H1 (cell line): ENCODE measurements around the gene CYP51A1. TPM values are rescaled to one million over a fixed set of nuclear protein-coding genes. Genes with fewer than 3 reads are reported as not detected.
A peak's percentile ranks its signal among the peaks of the same experiment; 100 is the strongest.

ENCODE experiments used
- CTCF ChIA-PET: fragments of 300-600 bp; sonication (Branson Sonifier 250); formaldehyde crosslinking; loops from one replicate; lab custom pipeline; 2021; ENCODE audit not compliant: partially characterized antibody; lab: Charles Lee
- POLR2A ChIA-PET: fragments of 300-600 bp; sonication (Branson Sonifier 250); formaldehyde crosslinking; loops from one replicate; lab custom pipeline; 2021; ENCODE audit warnings: inconsistent platforms; ENCODE audit not compliant: partially characterized antibody; lab: Charles Lee
- DNase-seq, 2 experiments: peaks; one replicate each; pipeline versions ENCODE4 v3.0.0 to v3.0.0-alpha.2; 2010 to 2022; ENCODE audit warnings: low spot score in 2 of 2, low read depth in 1 of 2, mixed read lengths in 1 of 2
- FAIRE-seq: peaks from 2 replicates; lab custom pipeline; 2011; peaks lifted over from hg19 to GRCh38; lab: Jason Lieb, UNC
- H2AFZ ChIP-seq: 2 replicates; pipeline ENCODE4 v1.8.1; 2012; ENCODE audit warnings: low read length, inconsistent platforms
- H2AK5ac ChIP-seq: 2 replicates; pipeline ENCODE4 v1.6.1; 2013; ENCODE audit warnings: low read depth, low read length
- H2BK120ac ChIP-seq: replicated peaks from 2 replicates; pipeline ENCODE3; 2013; ENCODE audit warnings: low read depth, low read length, inconsistent platforms
- H2BK12ac ChIP-seq: 2 replicates; pipeline ENCODE4 v1.6.1; 2013; ENCODE audit warnings: low read depth, low read length
- H2BK15ac ChIP-seq: 2 replicates; pipeline ENCODE4 v1.6.1; 2013; ENCODE audit warnings: low read length
- H2BK20ac ChIP-seq: 2 replicates; pipeline ENCODE4 v1.6.1; 2013; ENCODE audit warnings: low read length
- H2BK5ac ChIP-seq: 2 replicates; pipeline ENCODE4 v1.6.1; 2013; ENCODE audit warnings: low read depth, low read length
- H3K14ac ChIP-seq: 2 replicates; pipeline ENCODE4 v1.6.1; 2013; ENCODE audit warnings: inconsistent platforms; ENCODE audit not compliant: insufficient read length
- H3K18ac ChIP-seq: 2 replicates; pipeline ENCODE4 v1.6.1; 2013; ENCODE audit warnings: low read length; ENCODE audit errors: extremely low read depth
- H3K23ac ChIP-seq: 2 replicates; pipeline ENCODE4 v1.6.1; 2013; ENCODE audit warnings: inconsistent platforms; ENCODE audit not compliant: insufficient read length
- H3K23me2 ChIP-seq: 2 replicates; pipeline ENCODE4 v1.6.1; 2013; ENCODE audit warnings: low read depth, low read length
- H3K27ac ChIP-seq: 2 replicates; pipeline ENCODE4 v1.6.1; 2011; ENCODE audit warnings: low read depth, low read length, inconsistent platforms
- H3K27me3 ChIP-seq, 4 experiments: replicated peaks in 1 of 4; 1 replicate in 1 of 4; 2 replicates in 3 of 4; pipeline versions ENCODE4 v1.6.1 to v1.8.1; 2011 to 2013; ENCODE audit warnings: low read length in 3 of 4, mild to moderate bottlenecking in 3 of 4, inconsistent platforms in 2 of 4, mixed read lengths in 2 of 4, moderate library complexity in 1 of 4; ENCODE audit not compliant: control insufficient read depth in 3 of 4, insufficient read depth in 3 of 4; ENCODE audit errors: extremely low read depth in 1 of 4
- H3K36me3 ChIP-seq, 4 experiments: 2 replicates each; pipeline versions ENCODE4 v1.6.1 to v1.8.1; 2011 to 2013; ENCODE audit warnings: mild to moderate bottlenecking in 4 of 4, low read length in 3 of 4, moderate library complexity in 2 of 4, control low read depth in 1 of 4, inconsistent platforms in 1 of 4; ENCODE audit not compliant: insufficient read depth in 4 of 4, control insufficient read depth in 2 of 4
- H3K4ac ChIP-seq: replicated peaks from 2 replicates; pipeline ENCODE3; 2013; ENCODE audit warnings: low read length, low read depth, mixed read lengths, inconsistent platforms; ENCODE audit not compliant: insufficient read length
- H3K4me1 ChIP-seq, 4 experiments: replicated peaks in 1 of 4; 1 replicate in 1 of 4; 2 replicates in 3 of 4; pipeline versions ENCODE4 v1.6.1 to v1.8.1; 2011 to 2013; ENCODE audit warnings: low read length in 3 of 4, inconsistent platforms in 2 of 4, mixed read lengths in 1 of 4; ENCODE audit not compliant: insufficient read depth in 4 of 4, control insufficient read depth in 3 of 4
- H3K4me2 ChIP-seq, 2 experiments: 2 replicates each; pipeline versions ENCODE4 v1.6.1 to v1.8.1; 2011 to 2013; ENCODE audit warnings: low read depth in 2 of 2, low read length in 2 of 2, control low read depth in 1 of 2, inconsistent platforms in 1 of 2, mild to moderate bottlenecking in 1 of 2; ENCODE audit not compliant: insufficient read depth in 1 of 2
- H3K4me3 ChIP-seq, 4 experiments: fragments of 200-600, 300-600 bp in 1 of 4; sonication (generic), shearing (Covaris generic), sonication (Bioruptor Twin) in 1 of 4; 2 replicates each; pipeline versions ENCODE4 v1.5.1 to v1.8.1; 2011 to 2016; ENCODE audit warnings: low read length in 4 of 4, low read depth in 3 of 4, control low read depth in 2 of 4, inconsistent platforms in 2 of 4, mild to moderate bottlenecking in 2 of 4, mixed read lengths in 1 of 4, moderate library complexity in 1 of 4; ENCODE audit not compliant: insufficient read depth in 2 of 4; ENCODE audit errors: extremely low read depth in 1 of 4
- H3K56ac ChIP-seq: replicated peaks from 2 replicates; pipeline ENCODE3; 2013; ENCODE audit warnings: low read depth, mild to moderate bottlenecking, mixed read lengths, low read length, inconsistent platforms; ENCODE audit not compliant: insufficient read length
- H3K79me1 ChIP-seq: 2 replicates; pipeline ENCODE4 v1.6.1; 2013; ENCODE audit warnings: low read depth, low read length, control low read depth
- H3K79me2 ChIP-seq, 2 experiments: 2 replicates each; pipeline versions ENCODE4 v1.6.1 to v1.8.1; 2012 to 2013; ENCODE audit warnings: low read length in 2 of 2, mild to moderate bottlenecking in 2 of 2, inconsistent platforms in 1 of 2; ENCODE audit not compliant: insufficient read depth in 2 of 2, control insufficient read depth in 1 of 2
- H3K9ac ChIP-seq, 4 experiments: replicated peaks in 1 of 4; 1 replicate in 1 of 4; 2 replicates in 3 of 4; pipeline versions ENCODE4 v1.6.1 to v1.8.1; 2011 to 2013; ENCODE audit warnings: low read depth in 3 of 4, low read length in 3 of 4, control low read depth in 2 of 4, mild to moderate bottlenecking in 2 of 4, moderate library complexity in 2 of 4, inconsistent platforms in 1 of 4; ENCODE audit errors: extremely low read depth in 1 of 4
- H3K9me3 ChIP-seq, 2 experiments: 2 replicates each; pipeline versions ENCODE4 v1.6.1 to v1.8.1; 2012 to 2013; ENCODE audit warnings: mild to moderate bottlenecking in 2 of 2, moderate library complexity in 2 of 2, control low read depth in 1 of 2, inconsistent platforms in 1 of 2, low read depth in 1 of 2, low read length in 1 of 2, mixed read lengths in 1 of 2; ENCODE audit not compliant: insufficient read depth in 2 of 2
- H4K20me1 ChIP-seq, 2 experiments: replicated peaks in 1 of 2; 2 replicates each; pipeline versions ENCODE3 to v1.8.1; 2011 to 2013; ENCODE audit warnings: inconsistent platforms in 2 of 2, low read length in 2 of 2, mild to moderate bottlenecking in 1 of 2; ENCODE audit not compliant: insufficient read depth in 2 of 2, control insufficient read depth in 1 of 2
- H4K5ac ChIP-seq: 2 replicates; pipeline ENCODE4 v1.6.1; 2013; ENCODE audit warnings: low read length, low read depth, mixed read lengths, inconsistent platforms; ENCODE audit not compliant: insufficient read length
- H4K8ac ChIP-seq: 2 replicates; pipeline ENCODE4 v1.8.0; 2013; ENCODE audit warnings: mild to moderate bottlenecking, moderate library complexity, low read length, inconsistent platforms; ENCODE audit not compliant: insufficient read depth; ENCODE audit errors: extremely low read depth
- H4K91ac ChIP-seq: replicated peaks from 2 replicates; pipeline ENCODE3; 2013; ENCODE audit warnings: low read length, mixed read lengths, inconsistent platforms; ENCODE audit not compliant: insufficient read length
- ASH2L ChIP-seq: fragments of 200-600, 300-600 bp; sonication (generic); IDR thresholded peaks from one replicate; pipeline ENCODE4 v1.7.1; 2017; ENCODE audit warnings: low read length
- BACH1 ChIP-seq: IDR thresholded peaks from 2 replicates; pipeline ENCODE4 v1.6.1; 2012; ENCODE audit warnings: low read length, improper control_type of control experiment
- CBX8 ChIP-seq: fragments of 300-800, 300-1000 bp; sonication (generic); IDR thresholded peaks from 2 replicates; pipeline ENCODE4 v1.7.1; 2016; ENCODE audit warnings: low read depth, low read length, borderline replicate concordance
- CEBPB ChIP-seq: IDR thresholded peaks from 2 replicates; pipeline ENCODE4 v1.6.1; 2012; ENCODE audit warnings: low read depth, low read length
- CHD2 ChIP-seq: IDR thresholded peaks from 2 replicates; pipeline ENCODE4 v1.6.1; 2012; ENCODE audit warnings: low read length, improper control_type of control experiment
- EGR1 ChIP-seq: IDR thresholded peaks from 2 replicates; pipeline ENCODE4 v1.6.1; 2011; ENCODE audit warnings: low read depth, low read length, borderline replicate concordance
- YY1 ChIP-seq: IDR thresholded peaks from 2 replicates; pipeline ENCODE4 v1.6.1; 2011; ENCODE audit warnings: low read depth, mild to moderate bottlenecking, low read length
- WGBS, 2 experiments: shearing (Covaris generic) in 1 of 2; methylation state at CpG; one replicate each; pipeline versions ENCODE4 v1.1.6 to v1.1.7; 2013 to 2015; ENCODE audit warnings: low lambda C conversion rate in 2 of 2, mixed read lengths in 2 of 2, inconsistent platforms in 1 of 2, low coverage in 1 of 2, missing lambda C conversion rate in 1 of 2; ENCODE audit not compliant: insufficient replicate concordance in 2 of 2, insufficient coverage in 1 of 2, insufficient read length in 1 of 2; ENCODE audit errors: extremely low coverage in 1 of 2, missing lambda C conversion rate in 1 of 2; 5-methylcytosine and 5-hydroxymethylcytosine counted together
- polyA plus RNA-seq, 7 experiments: library from polyadenylated mRNA; depleted of rRNA in 3 of 7; stranded (reverse) in 5 of 7; unstranded in 2 of 7; fragments of >200 nt in 5 of 7; fragments of 200-250 nt in 2 of 7; gene quantifications; 1 replicate in 5 of 7; 2 replicates in 1 of 7; 4 replicates in 1 of 7; pipeline versions ENCODE4 v1.2.1 to v1.2.3, GENCODE V29; 2011 to 2013; ENCODE audit warnings: missing spikeins in 2 of 7, mixed read lengths in 2 of 7
- total RNA-seq: library from RNA; stranded (reverse); fragmentation: NEBNext Ultra II Directional; extraction: Animal tissue kit (Norgen Biotek cat#: 25700); gene quantifications from 2 replicates; pipeline ENCODE4 v1.2.1, GENCODE V29; 2021
- TF ChIP-seq, protein P1 (sequence below): IDR thresholded peaks from 2 replicates; pipeline ENCODE4 v1.6.1; 2012; ENCODE audit warnings: inconsistent platforms
- TF ChIP-seq, protein P2 (sequence below), 3 experiments: IDR thresholded peaks; 1 replicate in 2 of 3; 2 replicates in 1 of 3; pipeline versions ENCODE4 v1.5.1 to v1.6.1; 2011; ENCODE audit warnings: low read length in 3 of 3, mild to moderate bottlenecking in 3 of 3, inconsistent platforms in 2 of 3, low read depth in 1 of 3, moderate library complexity in 1 of 3; ENCODE audit not compliant: insufficient read depth in 1 of 3; ENCODE audit errors: control extremely low read depth in 1 of 3

CYP51A1 gene
- total and polyA plus RNA-seq, 2 of the 8 experiments (the other 6 are each of a cell fraction or from before 2014, with no cell fraction given), result 9.8 to 111 TPM

DNA sequence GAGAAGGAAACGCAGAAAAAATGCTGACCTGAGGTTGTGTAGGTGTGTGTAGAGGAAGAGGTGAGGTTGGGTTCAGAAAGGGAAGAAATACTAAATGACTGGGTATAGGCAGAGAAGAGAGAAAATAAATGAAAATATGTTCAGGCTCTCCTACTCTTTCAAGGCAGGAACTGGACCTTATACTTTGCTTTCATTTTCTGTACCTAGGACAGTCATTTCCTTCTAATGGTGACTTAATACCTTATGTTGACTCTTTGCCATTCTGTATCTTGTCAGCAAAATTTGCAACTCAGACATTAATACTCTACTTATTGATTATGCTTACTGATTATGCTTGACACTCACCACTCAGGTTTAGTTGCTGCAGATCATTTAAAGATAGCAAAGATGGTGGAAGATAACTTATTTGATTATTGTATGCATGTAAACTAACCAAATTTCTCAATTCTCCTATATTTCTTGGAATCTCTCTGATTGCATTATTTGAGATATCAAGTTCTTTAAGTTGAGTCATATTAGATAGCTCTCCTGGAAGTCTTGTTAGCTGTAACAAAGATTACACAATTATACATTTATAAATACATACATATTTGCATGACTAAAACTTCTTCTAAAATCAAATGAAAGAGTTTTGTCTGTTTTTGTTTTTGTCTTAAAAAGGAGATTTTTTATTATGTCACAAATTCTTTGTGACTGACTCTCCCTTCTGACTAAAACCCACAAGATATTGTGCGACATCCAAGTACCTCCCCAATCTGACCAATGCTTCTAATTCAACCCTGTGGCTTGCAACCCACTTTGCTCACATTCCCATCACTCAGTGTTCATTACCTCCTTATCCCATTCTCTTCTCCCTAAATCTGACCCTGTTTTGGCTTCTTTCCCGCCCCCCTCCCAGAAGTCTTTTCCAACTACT is 24.6 kb upstream of the CYP51A1 start:
- no peak overlapping the region for H3K14ac ChIP-seq
- H3K27me3 ChIP-seq, result no peaks in the 10 kb centered on the region
- no peak overlapping the region for H2AK5ac ChIP-seq
- H3K23me2 ChIP-seq, result no peaks in the 10 kb centered on the region
- no peak overlapping the region for H3K4ac ChIP-seq
- H3K27ac ChIP-seq, result no peak overlapping the region
- H3K4me1 ChIP-seq, result no peaks in the 10 kb centered on the region
- no peak for FAIRE-seq
- H4K91ac ChIP-seq, result no peak overlapping the region
- no peak overlapping the region for H2BK120ac ChIP-seq
- no peak overlapping the region for H3K18ac ChIP-seq
- no peaks in the 10 kb centered on the region for H3K79me1 ChIP-seq
- no peak overlapping the region for H2BK20ac ChIP-seq
- H4K8ac ChIP-seq, result no peak overlapping the region
- POLR2A ChIA-PET, result no interaction called here
- no peak overlapping the region for H4K5ac ChIP-seq
- H2BK12ac ChIP-seq, result no peak overlapping the region
- 79% methylated on average over 3 of the region's 3 CpGs; no CpG with 5 or more reads in 1 of the 2 experiments for WGBS, 2 experiments
- H3K36me3 ChIP-seq, result no peaks in the 10 kb centered on the region
- H2AFZ ChIP-seq, result no peak overlapping the region
- H3K4me2 ChIP-seq, result no peak overlapping the region
- DNase-seq, result no peak
- H3K9ac ChIP-seq, result no peak overlapping the region
- no peaks in the 10 kb centered on the region for H3K9me3 ChIP-seq
- no peak overlapping the region for H3K23ac ChIP-seq
- H3K4me3 ChIP-seq, result no peak overlapping the region
- H3K56ac ChIP-seq, result peak overlapping the region; percentile 59
- H3K79me2 ChIP-seq, result no peaks in the 10 kb centered on the region
- CTCF ChIA-PET, result interaction anchor here (0.5 to 1.5 kb wide), 5 partner anchors 19 to 857 kb away, joined by 3 to 4 read pairs (median 3); partner anchors contain the start of gene LRRD1
- no peak overlapping the region for H2BK5ac ChIP-seq
- H2BK15ac ChIP-seq, result no peak overlapping the region
- H4K20me1 ChIP-seq, result no peaks in the 10 kb centered on the region
- TF ChIP-seq CBX8, result no peak
- TF ChIP-seq, protein P1, sequence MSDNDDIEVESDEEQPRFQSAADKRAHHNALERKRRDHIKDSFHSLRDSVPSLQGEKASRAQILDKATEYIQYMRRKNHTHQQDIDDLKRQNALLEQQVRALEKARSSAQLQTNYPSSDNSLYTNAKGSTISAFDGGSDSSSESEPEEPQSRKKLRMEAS, result no peak
- no peak for TF ChIP-seq BACH1
- TF ChIP-seq CHD2, result no peak
- no peak for TF ChIP-seq YY1
- TF ChIP-seq, protein P2, sequence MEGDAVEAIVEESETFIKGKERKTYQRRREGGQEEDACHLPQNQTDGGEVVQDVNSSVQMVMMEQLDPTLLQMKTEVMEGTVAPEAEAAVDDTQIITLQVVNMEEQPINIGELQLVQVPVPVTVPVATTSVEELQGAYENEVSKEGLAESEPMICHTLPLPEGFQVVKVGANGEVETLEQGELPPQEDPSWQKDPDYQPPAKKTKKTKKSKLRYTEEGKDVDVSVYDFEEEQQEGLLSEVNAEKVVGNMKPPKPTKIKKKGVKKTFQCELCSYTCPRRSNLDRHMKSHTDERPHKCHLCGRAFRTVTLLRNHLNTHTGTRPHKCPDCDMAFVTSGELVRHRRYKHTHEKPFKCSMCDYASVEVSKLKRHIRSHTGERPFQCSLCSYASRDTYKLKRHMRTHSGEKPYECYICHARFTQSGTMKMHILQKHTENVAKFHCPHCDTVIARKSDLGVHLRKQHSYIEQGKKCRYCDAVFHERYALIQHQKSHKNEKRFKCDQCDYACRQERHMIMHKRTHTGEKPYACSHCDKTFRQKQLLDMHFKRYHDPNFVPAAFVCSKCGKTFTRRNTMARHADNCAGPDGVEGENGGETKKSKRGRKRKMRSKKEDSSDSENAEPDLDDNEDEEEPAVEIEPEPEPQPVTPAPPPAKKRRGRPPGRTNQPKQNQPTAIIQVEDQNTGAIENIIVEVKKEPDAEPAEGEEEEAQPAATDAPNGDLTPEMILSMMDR (IDR thresholded peaks at IDR 0.05; ENCODE audit: control extremely low read depth in 1 of 3, insufficient read depth in 1 of 3, low read depth in 1 of 3, low read length in 3 of 3), result no peak
- TF ChIP-seq ASH2L, result no peak
- no peak for TF ChIP-seq CEBPB
- no peak for TF ChIP-seq EGR1
